Measurements from ENCODE around the gene CFAP45. TPM values are rescaled to one million over a fixed set of nuclear protein-coding genes. Genes with fewer than 3 reads are reported as not detected.

CFAP45 gene
- total and polyA plus RNA-seq, 8 donors = 0.30 to 1.0 (median 0.52) TPM; not detected in 4

GRCh38 chr1:159877695-159878444 lies 22.1 kb downstream of the CFAP45 start:
- intact Hi-C loops (cut with DNase I; ENCODE audit: low total_unique reads) = no loop called here
- TF ChIP-seq POLR2A (IDR thresholded peaks at IDR 0.05) = no peak
- no peak for TF ChIP-seq EP300 (IDR thresholded peaks at IDR 0.05)
- no peak for TF ChIP-seq POLR2AphosphoS5 (IDR thresholded peaks at IDR 0.05)
- no peak for TF ChIP-seq CTCF (IDR thresholded peaks at IDR 0.05)
- no peaks in the 10 kb centered on the region for H3K9me3 ChIP-seq
- 83 to 95% (median 90%) methylated on average over 6 of the region's 6 CpGs for WGBS, 5 donors
- H3K27ac ChIP-seq = no peak overlapping the region
- peaks cover 0 to 15% (median 3%) of the 10 kb centered on the region in 4 donors for H3K4me1 ChIP-seq
- DNase-seq = peak in 1 of 2 donors; percentile 58
- no peak overlapping the region for H3K4me3 ChIP-seq
- H3K27me3 ChIP-seq = peaks cover 0 to 4% (median 0%) of the 10 kb centered on the region in 3 donors
- H3K36me3 ChIP-seq = no peaks in the 10 kb centered on the region

GRCh38 chr1:159873530-159874143 lies 26.3 kb downstream of the CFAP45 start:
- H3K27ac ChIP-seq = no peak overlapping the region
- WGBS, 5 donors = 89 to 96% (median 94%) methylated on average over 4 of the region's 4 CpGs

GRCh38 chr1:159872891-159873290 lies 27.1 kb downstream of the CFAP45 start:
- no peak overlapping the region for H3K27ac ChIP-seq
- no peaks in the 10 kb centered on the region for H3K9me3 ChIP-seq
- H3K27me3 ChIP-seq = peaks cover 0 to 37% (median 0%) of the 10 kb centered on the region in 3 donors
- no peaks in the 10 kb centered on the region for H3K36me3 ChIP-seq
- no peak for DNase-seq
- intact Hi-C loops (cut with DNase I; ENCODE audit: low total_unique reads) = no loop called here
- 85 to 90% (median 87%) methylated on average over 15 of the region's 15 CpGs for WGBS, 5 donors
- peaks cover 4 to 16% (median 11%) of the 10 kb centered on the region in 4 donors for H3K4me1 ChIP-seq
- TF ChIP-seq POLR2AphosphoS5 (IDR thresholded peaks at IDR 0.05) = no peak
- no peak for TF ChIP-seq CTCF (IDR thresholded peaks at IDR 0.05)
- no peak for TF ChIP-seq POLR2A (IDR thresholded peaks at IDR 0.05)
- TF ChIP-seq EP300 (IDR thresholded peaks at IDR 0.05) = no peak
- no peak overlapping the region for H3K4me3 ChIP-seq

More at GRCh38 chr1:159873530-159874143, 26.3 kb downstream of the CFAP45 start:
- DNase-seq = no peak
- Histone ChIP-seq H3K36me3 (no peaks in the 10 kb centered on the region), H3K4me3 (no peak overlapping the region), H3K27me3 (peaks cover 0 to 37% (median 0%) of the 10 kb centered on the region in 3 donors), H3K4me1 (peaks cover 0 to 8% (median 4%) of the 10 kb centered on the region in 4 donors), H3K9me3 (no peaks in the 10 kb centered on the region)
- intact Hi-C loops (cut with DNase I; ENCODE audit: low total_unique reads) = no loop called here
- TF ChIP-seq CTCF (IDR thresholded peaks at IDR 0.05) (no peak), POLR2A (IDR thresholded peaks at IDR 0.05) (no peak), EP300 (IDR thresholded peaks at IDR 0.05) (no peak), POLR2AphosphoS5 (IDR thresholded peaks at IDR 0.05) (no peak)

GRCh38 chr1:159870704-159871103 lies 29.3 kb downstream of the CFAP45 start:
- intact Hi-C loops (cut with DNase I; ENCODE audit: low total_unique reads) = no loop called here
- TF ChIP-seq CTCF (IDR thresholded peaks at IDR 0.05) (no peak), POLR2AphosphoS5 (IDR thresholded peaks at IDR 0.05) (no peak), EP300 (IDR thresholded peaks at IDR 0.05) (no peak), POLR2A (IDR thresholded peaks at IDR 0.05) (no peak)
- Histone ChIP-seq H3K36me3 (no peaks in the 10 kb centered on the region), H3K27ac (no peak overlapping the region), H3K4me3 (no peak overlapping the region), H3K9me3 (no peaks in the 10 kb centered on the region), H3K27me3 (peaks cover 0 to 37% (median 0%) of the 10 kb centered on the region in 3 donors), H3K4me1 (peaks cover 7 to 25% (median 21%) of the 10 kb centered on the region in 4 donors)
- no peak for DNase-seq
- 84 to 87% (median 86%) methylated on average over 5 of the region's 5 CpGs for WGBS, 5 donors
